H54 (cell line): ENCODE measurements around the gene CAPN8.

Source experiments
- DNase-seq: peaks from one replicate; pipeline ENCODE4 v3.0.0; 2011; ENCODE audit warnings: low spot score, mixed read lengths; ENCODE audit not compliant: insufficient read length
- FAIRE-seq: peaks from 3 replicates; lab custom pipeline; 2011; peaks lifted over from hg19 to GRCh38; lab: Jason Lieb, UNC
- POLR2A ChIP-seq: IDR thresholded peaks from 2 replicates; pipeline ENCODE4 v1.6.1; 2011; ENCODE audit warnings: low read depth, mild to moderate bottlenecking, low read length

Gene CAPN8

GRCh38 chr1:223556414-223557129 is 108.9 kb downstream of the CAPN8 start:
- FAIRE-seq = no peak
- TF ChIP-seq POLR2A = no peak
- peak; percentile 62 for DNase-seq

GRCh38 chr1:223553957-223554356 is 111.5 kb downstream of the CAPN8 start:
- FAIRE-seq (no peak), DNase-seq (no peak)
- TF ChIP-seq POLR2A = no peak

GRCh38 chr1:223551610-223552009 is 113.9 kb downstream of the CAPN8 start:
- FAIRE-seq = no peak
- no peak for DNase-seq

GRCh38 chr1:223549740-223550139 is 115.8 kb downstream of the CAPN8 start:
- FAIRE-seq = no peak

More at GRCh38 chr1:223551610-223552009, 113.9 kb downstream of the CAPN8 start:
- no peak for TF ChIP-seq POLR2A

GRCh38 chr1:223547316-223548114 is 118.0 kb downstream of the CAPN8 start:
- TF ChIP-seq POLR2A = no peak
- DNase-seq (no peak), FAIRE-seq (no peak)

More at GRCh38 chr1:223549740-223550139, 115.8 kb downstream of the CAPN8 start:
- DNase-seq = no peak
- TF ChIP-seq POLR2A = no peak

GRCh38 chr1:223545343-223545742 is 120.2 kb downstream of the CAPN8 start:
- TF ChIP-seq POLR2A = no peak
- FAIRE-seq = no peak
- DNase-seq = no peak

- DNase-seq (no peak), FAIRE-seq (no peak)
- no peak for TF ChIP-seq POLR2A
Observed at GRCh38 chr1:223543560-223543959, 121.9 kb downstream of the CAPN8 start.

GRCh38 chr1:223542831-223543230 is 122.7 kb downstream of the CAPN8 start:
- no peak for TF ChIP-seq POLR2A
- FAIRE-seq (no peak), DNase-seq (no peak)

- FAIRE-seq (no peak), DNase-seq (no peak)
- TF ChIP-seq POLR2A = no peak
Observed at GRCh38 chr1:223540485-223541106, 124.9 kb downstream of the CAPN8 start.

GRCh38 chr1:223539750-223540149 is 125.8 kb downstream of the CAPN8 start:
- DNase-seq (no peak), FAIRE-seq (no peak)
- no peak for TF ChIP-seq POLR2A

GRCh38 chr1:223538981-223539380 is 126.5 kb downstream of the CAPN8 start:
- no peak for TF ChIP-seq POLR2A
- no peak for FAIRE-seq
- DNase-seq = no peak

- TF ChIP-seq POLR2A = no peak
- no peak for DNase-seq
- FAIRE-seq = no peak
Observed at GRCh38 chr1:223535319-223535718, 130.2 kb downstream of the CAPN8 start.

- no peak for TF ChIP-seq POLR2A
Observed at GRCh38 chr1:223534677-223535076, 130.8 kb downstream of the CAPN8 start.

GRCh38 chr1:223533708-223534107 is 131.8 kb downstream of the CAPN8 start:
- FAIRE-seq (no peak), DNase-seq (no peak)

More at GRCh38 chr1:223534677-223535076, 130.8 kb downstream of the CAPN8 start:
- FAIRE-seq (no peak), DNase-seq (no peak)

More at GRCh38 chr1:223533708-223534107, 131.8 kb downstream of the CAPN8 start:
- TF ChIP-seq POLR2A = no peak
